ENCODE measurements around the gene CETP.
"Not testable (repeated sequence)": the region's sequence is repeated elsewhere in the genome, so short reads cannot be mapped to it uniquely, and the experiment has no call there.

CETP gene

DNA sequence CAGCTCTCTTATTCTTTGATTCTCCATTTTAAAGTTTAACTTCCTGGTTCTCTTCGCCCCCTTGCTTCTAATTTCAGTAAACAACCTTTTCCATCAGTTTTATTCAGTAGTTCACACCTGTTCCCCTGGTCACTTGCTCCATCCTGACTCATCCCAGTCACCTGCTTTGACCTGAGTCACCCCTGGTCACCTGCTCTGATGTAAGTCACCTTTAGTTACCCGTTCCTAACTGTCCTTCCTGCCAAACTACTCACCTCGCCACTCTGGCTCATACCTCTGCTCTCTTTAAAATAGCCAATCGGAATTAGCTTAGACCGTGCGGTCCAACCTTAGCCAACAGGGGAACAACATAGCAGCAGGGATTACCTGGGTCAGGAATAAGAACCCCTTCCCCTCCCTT, 22.9 kb downstream of the CETP start:
- DNase-seq: no peak

GRCh38 chr16:56985288-56985961, 23.7 kb downstream of the CETP start:
- no peak for DNase-seq

- no peak for DNase-seq
Observed at GRCh38 chr16:56985962-56986360, 24.2 kb downstream of the CETP start.

DNA sequence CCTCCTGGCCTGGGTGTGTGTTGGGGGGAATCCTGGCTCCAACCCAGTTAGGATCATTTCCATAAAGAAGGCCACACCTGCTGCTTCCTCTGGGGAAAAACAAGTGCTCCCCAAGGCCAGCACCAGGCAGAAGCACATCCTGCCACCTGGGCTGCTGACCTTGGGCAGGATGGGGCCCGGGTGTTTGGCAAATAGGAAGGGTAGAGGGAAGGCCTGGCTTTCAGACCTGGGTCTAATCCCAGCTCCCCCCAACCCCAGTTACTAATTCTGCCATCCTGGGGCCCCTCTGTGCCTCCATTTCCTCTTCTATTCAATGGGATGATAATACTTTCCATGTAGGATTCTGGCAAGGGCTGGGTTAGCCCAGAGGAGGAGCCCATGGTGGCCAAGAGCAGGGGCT, 24.6 kb downstream of the CETP start:
- no peak for DNase-seq

- DNase-seq: not testable (repeated sequence)
Observed at GRCh38 chr16:56986908-56987307, 25.2 kb downstream of the CETP start.

- no peak for DNase-seq
Observed at GRCh38 chr16:56987692-56988091, 25.9 kb downstream of the CETP start.

GRCh38 chr16:56988161-56988947, 26.6 kb downstream of the CETP start:
- DNase-seq: peak; percentile 74

DNA sequence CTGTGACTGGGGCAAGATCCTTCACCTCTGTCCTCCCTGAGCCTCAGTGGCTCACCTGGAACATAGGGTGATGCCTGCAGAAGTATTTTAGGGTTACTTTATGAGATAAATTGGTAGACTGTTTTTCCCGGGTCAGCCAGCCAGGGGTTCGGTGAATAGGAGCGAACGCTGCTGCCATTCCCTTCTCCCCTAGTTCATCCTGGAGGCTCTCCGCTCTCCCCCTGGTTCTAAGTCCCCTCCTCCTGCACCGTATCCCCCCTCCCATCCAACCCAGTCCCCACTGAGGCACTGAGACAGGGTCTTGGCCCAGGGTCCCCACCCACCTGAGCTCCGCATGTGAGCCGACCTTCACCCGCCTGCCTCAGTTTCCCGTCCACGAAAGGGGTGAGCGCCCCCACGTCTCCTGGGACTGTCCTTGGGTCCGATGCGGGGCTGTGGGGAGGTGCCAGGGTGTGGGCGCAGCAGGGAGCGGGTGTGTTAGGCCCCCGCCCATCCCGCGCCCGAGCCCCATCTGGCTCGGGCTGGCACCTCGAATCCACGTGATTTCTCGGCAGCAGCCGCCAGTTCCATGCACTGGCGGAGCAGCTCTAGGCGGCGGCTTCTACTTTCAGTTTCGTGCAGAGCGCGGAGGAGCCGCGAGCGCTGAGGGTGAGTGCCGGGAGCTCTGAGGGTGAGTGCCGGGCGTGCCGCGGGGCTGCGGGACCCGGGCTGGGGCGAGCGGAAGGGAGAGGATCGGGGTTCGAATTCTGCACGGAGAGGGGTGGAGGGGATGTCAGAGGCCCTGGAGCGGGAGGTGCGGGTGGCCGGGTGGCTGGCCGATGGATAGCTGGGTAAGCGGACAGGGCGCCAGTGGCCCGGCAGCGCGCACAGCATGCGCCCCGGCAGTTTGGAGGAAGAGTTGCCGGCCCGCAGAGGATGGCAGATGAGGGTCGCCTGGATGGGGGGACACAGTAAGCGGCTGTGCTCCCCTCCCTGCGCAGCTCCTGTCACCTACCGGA, 27.5 kb downstream of the CETP start, which contains the start of gene NLRC5:
NLRC5 (plus strand) TSS at position 610 of the 998 bp plus-strand sequence. CDS start 31,156 bp downstream, outside the sequence.
- DNase-seq: peak; percentile 86

- DNase-seq: no peak
Observed at GRCh38 chr16:56989988-56990387, 28.2 kb downstream of the CETP start.

DNA sequence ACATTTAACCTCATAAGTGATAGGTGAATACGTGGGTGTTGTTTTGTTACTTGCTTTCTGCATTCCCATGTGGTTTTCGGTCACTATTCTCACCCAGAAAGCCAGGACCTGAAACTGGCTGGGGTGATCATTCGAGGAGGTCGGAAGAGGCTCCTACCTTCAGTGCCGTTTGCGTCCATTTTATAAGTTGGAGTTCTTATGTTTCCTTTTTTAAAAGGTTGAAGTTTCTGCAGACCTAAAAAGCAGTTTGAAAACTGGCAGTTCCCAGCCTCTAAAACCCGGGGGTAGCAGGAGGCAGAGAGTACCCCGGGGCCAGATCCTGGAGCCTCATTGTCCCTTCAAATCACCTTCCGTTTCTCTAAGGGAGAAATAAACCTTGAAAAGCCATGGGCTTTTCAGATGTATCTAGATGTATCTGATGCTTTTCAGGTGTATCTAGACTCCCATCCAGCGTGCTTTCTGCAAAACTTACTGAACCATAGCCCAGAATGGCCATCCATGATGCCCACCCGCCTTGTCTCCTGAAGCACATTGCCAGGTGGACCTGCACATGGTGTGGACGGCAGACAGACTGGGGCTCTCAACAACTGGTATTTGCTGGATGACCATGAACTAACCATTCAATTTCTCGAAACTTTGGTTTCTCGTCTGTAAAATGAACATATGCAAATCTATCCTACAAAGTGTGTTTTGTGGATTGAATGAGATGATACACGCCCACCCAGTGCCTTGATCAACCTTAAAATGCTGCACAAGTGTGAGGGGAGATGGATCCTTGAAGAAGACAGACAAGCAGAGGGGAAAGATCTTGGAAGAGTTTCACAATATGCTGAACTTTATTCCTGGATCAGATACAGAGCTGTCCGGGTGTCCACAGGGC, 28.9 kb downstream of the CETP start:
- no peak for DNase-seq

DNA sequence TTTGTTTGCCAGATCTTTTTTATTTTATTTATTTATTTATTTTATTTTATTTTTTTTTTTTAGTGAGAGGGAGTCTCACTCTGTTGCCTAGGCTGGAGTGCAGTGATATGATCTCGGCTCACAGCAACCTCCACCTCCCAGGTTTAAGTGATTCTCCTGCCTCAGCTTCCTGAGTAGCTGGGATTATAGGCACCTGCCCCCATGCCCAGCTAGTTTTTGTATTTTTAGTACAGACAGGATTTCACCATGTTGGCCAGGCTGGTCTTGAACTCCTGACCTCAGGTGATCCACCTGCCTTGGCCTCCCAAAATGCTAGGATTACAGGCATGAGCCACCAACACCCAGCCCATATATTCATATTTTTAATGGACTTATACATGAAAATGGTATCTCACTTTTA, 30.7 kb downstream of the CETP start:
- not testable (repeated sequence) for DNase-seq

DNA sequence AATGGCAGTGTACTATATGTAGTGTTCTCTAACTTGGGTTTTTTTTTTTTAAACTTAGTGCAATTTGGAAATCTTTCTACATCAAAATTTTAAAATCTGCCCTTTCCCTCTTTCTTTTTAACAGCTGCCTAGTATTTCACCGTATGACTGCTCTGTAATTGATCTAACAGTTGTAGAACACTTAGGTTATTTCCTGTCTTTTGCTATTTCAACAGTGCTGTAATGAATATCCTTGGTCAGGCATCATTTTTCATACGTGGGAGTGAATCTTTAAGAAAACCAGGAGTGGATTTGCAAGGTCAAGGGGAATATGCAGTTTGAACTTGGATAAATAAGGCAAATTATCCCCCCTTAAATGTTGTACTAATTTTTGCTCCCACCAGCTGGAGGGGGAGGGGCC, 31.5 kb downstream of the CETP start:
- no peak for DNase-seq

- no peak for DNase-seq
Observed at GRCh38 chr16:56994311-56994710, 32.6 kb downstream of the CETP start.

GRCh38 chr16:56995136-56995805, 33.5 kb downstream of the CETP start:
- DNase-seq: no peak

DNA sequence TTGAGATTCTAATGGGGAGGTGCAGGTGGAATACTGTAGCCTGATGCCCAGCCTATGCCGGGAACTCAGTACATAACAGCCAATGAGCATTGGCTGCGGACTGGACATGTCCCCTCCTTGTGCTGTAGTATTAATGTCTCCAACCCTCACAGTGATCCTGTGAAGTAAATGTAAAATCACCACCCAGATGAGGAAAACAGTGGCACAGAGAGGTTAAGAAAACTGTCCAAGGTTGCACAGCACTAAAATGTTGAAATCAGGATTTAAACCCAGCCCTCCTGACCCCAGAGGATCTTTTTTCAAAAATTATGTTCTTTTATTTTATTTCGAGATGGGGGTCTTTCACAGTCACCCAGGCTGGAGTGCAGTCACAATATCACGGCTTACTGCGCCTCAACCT, 35.5 kb downstream of the CETP start:
- DNase-seq: no peak

DNA sequence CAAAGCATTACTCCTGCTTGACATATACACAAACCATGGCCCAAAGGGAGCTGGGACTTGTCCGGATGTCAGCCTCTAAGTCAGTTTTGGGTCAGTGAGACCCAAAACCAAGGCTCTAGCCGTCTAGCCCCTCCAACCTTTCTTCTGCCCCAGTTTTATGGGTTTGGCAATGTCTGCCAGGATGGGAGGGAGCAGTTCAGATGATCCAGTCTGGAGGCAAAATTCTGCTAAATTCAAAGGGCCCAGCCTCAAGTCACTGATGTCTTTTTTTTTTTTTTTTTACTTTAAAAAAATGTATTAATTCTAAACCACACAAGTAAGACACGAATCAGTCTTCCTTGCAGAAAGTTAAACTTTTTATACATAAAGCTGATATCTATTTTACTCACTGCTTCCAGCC, 36.2 kb downstream of the CETP start:
- DNase-seq: no peak

DNA sequence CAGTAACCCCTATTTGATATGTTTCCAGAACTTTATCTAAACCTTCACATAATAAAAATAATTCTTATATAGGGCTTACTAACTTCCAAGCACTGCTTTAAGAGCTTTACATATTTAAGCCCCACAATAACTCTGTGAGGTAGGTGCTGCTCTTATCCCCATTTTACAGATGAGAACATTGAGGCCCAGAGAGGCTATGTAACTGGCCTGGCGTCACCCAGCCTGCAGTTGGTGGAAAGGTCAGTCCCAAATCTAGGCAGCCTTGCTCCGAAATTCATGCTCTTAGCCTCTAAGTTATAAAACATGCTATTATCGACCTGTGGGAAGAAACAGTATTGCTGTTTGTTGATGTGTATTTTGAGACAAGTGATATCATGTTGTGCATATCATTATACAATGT, 36.6 kb downstream of the CETP start:
- no peak for DNase-seq

- DNase-seq: no peak
Observed at GRCh38 chr16:56998861-56999260, 37.1 kb downstream of the CETP start.

DNA sequence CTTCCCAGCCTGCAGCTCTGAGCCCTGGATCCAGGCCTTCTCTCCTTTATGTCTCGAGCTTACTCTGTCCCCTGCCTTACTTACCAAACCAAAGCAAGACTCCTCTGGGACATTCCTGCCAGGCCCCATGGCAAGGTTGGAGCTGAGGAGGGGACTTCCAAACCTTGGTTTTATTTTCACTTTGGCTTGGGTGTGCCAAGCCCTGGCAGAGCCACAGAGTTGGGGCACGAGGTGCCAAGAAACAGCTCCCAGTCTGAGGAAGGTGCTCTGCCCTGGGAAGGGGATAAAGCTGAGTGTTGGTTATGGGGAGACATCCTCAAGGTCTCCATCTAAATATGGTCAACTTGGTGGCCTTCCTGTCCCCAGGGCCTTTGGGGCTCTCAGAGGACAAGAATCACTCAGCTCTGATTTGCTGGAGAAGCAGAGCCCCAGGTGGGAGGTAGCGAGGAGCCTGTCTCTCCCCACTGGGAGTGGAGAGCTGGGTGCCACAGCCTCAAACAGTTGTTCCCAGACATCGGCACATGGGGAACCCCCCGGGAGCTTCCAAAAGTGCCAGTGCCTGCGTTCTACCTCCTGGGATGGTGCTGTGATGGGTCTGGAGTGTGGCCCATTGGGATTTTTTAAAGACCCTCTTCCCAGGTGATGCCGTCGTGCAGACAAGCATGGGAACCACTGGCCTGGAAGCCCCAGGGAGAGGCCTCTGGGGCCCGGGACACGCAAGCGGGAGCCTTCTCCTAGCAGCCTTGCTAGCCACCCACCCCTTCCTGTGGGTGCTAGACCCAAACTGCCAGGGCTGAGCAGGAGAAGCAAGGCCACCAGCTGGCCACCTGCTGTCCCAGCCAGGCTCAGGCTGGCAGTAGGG, 37.9 kb downstream of the CETP start:
- no peak for DNase-seq

GRCh38 chr16:57000271-57001025, 38.7 kb downstream of the CETP start:
- DNase-seq: no peak

All from hematopoietic multipotent progenitor cell treated with erythropoietin and hydrocortisone succinate and interleukin-3 and kit ligand, for 8 days (in vitro differentiated cells).